HG02623 (cell line): ENCODE results near the gene IRF7.

Experiments used
- ATAC-seq: cut with Tn5 transposase; IDR thresholded peaks from one replicate; pipeline ENCODE4 v1.9.1; 2021; ENCODE audit warnings: moderate library complexity; ENCODE audit not compliant: unreplicated experiment

Gene IRF7

DNA sequence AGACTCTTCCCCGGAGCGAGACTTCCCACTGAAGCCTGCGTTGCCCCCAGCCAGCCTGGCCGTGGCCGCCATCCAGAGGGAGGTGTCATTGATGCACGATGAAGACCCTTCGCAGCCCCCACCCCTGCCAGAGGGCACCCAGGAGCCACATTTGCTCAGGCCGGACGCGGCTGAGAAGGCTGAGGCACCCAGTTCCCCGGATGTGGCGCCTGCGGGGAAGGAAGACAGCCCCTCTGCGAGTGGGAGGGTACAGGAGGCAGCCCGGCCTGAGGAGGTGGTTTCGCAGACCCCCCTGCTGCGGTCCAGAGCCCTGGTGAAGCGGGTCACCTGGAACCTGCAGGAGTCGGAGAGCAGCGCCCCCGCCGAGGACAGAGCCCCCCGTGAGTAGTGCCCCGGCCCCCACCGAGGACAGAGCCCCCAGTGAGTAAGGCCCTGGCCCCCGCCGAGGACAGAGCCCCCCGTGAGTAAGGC lies 6.4 kb downstream of the IRF7 start:
- no peak for ATAC-seq

DNA sequence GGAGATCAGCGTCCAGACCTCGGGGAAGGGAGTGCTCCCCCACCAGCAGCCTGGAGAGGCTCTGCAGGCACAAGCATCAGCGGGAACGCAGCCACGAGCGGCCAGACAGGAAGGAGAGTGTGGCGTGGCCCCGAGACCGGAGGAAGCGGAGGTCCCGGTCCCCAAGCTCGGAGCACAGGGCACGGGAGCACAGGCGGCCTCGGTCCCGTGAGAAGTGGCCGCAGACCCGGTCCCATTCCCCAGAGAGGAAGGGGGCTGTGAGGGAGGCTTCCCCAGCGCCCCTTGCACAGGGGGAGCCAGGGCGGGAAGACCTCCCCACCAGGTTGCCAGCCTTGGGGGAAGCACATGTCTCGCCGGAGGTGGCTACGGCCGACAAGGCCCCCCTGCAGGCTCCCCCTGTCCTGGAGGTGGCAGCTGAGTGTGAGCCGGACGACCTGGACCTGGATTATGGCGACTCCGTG lies 6.9 kb downstream of the IRF7 start:
- ATAC-seq = no peak

DNA sequence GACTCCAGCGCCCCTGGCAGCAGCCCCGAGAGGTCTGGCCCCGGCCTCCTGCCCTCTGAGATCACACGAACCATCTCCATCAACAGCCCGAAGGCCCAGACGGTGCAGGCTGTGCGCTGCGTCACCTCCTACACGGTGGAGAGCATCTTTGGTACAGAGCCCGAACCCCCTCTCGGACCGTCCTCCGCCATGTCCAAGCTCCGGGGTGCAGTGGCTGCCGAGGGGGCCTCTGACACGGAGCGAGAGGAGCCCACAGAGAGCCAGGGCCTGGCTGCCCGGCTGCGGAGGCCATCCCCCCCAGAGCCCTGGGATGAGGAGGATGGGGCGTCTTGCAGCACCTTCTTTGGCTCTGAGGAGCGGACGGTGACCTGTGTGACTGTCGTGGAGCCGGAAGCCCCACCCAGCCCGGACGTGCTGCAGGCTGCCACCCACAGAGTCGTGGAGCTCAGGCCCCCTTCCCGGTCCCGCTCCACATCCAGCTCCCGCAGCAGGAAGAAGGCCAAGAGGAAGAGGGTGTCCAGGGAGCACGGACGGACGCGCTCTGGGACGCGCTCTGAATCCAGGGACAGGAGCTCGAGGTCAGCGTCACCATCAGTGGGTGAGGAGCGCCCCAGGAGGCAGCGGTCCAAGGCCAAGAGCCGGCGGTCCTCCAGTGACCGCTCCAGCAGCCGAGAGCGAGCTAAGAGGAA lies 7.6 kb downstream of the IRF7 start:
- no peak for ATAC-seq

DNA sequence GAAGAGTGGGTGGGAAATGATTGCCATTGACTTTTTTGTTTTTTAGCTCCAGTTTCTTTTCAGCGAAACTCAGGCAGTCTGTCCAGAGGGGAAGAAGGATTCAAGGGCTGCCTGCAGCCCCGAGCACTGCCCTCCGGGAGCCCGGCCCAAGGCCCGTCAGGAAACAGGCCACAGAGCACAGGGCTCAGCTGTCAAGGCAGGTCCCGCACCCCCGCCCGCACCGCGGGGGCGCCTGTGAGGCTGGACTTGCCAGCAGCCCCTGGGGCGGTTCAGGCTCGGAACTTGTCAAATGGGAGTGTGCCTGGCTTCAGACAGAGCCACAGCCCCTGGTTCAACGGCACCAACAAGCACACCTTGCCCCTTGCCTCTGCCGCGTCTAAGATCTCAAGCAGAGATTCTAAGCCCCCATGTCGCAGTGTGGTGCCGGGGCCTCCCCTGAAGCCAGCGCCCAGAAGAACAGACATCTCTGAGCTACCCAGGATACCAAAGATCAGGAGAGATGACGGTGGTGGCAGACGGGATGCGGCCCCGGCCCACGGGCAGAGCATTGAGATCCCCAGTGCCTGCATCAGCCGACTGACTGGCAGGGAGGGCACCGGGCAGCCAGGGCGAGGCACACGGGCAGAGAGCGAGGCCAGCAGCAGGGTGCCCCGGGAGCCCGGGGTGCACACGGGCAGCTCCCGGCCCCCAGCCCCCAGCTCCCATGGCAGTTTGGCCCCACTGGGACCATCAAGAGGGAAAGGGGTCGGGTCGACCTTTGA lies 8.6 kb downstream of the IRF7 start:
- ATAC-seq = no peak

DNA sequence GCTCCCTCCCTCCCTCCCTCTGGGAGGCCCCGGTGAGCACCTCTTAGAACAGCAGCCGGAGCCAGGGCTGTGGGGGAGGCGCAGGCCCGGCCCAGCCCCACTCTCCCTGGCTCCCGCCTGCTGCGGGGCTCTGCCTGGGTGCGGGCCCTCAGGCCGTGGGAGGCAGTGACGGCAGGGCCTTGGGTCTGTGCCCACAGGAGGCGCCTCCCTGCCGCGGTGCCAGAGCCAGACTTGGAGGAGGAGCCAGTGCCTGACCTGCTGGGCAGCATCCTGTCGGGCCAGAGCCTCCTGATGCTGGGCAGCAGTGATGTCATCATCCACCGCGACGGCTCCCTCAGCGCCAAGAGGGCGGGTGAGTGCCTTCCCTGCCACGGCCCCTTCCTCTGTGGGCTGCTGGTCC lies 9.5 kb downstream of the IRF7 start:
- no peak for ATAC-seq

DNA sequence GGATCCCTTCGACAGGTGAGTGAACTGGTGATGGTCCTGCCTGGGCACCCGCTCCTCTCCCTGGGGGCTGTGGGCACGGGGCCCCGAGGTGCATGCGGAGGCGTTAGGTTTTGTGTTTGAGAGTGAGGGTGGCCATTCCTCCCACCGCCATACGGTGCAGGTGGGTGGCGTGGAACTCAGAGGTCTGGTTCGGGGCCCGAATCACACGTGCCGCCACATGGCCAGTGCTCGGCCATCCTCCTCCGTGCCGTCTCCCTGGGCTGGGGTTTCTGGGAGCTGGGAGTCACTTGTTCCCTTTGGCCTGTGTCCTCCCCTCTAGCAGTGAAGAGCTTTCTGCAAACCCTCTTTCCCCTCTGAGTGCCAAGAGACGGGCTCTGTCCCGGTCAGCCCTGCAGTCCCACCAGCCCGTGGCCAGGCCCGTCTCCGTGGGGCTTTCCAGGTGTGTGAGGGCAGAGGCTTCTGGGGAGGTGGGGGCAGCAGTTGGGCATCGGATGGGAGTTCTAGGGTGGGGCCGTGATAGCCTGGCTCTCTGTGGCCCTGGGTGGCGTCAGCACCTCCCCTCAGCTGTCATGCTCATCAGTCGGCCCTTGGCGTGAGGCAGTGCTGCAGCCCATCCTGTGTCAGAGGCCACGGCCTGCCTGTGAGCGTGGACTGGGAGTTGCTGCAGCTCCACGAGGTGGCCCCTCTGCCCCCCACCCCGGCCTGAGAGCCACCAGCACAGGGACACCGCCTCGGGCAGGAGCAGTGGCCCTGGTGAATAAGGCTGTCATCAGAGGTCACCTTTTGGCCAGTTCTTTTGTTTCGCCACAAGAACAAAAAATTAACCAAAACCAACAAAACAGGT lies 10.2 kb downstream of the IRF7 start:
- ATAC-seq = no peak

DNA sequence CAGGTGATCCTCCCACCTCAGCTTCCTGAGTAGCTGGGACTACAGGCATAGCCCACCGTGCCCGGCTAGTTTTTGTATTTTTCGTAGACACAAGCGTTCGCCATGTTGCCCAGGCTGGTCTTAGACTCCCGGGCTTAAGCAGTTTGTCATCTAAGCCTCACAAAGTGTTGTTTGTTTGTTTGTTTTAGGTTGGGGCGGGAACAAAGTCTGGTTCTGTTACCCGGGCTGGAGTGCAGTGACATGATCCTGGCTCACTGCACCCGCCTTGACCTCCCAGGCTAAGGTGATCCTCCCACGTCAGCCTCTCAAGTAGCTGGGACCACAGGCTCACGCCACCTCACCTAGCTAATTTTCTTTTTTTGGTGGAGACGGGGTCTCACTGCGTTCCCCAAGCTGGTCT lies 12.6 kb downstream of the IRF7 start:
- ATAC-seq = no peak

DNA sequence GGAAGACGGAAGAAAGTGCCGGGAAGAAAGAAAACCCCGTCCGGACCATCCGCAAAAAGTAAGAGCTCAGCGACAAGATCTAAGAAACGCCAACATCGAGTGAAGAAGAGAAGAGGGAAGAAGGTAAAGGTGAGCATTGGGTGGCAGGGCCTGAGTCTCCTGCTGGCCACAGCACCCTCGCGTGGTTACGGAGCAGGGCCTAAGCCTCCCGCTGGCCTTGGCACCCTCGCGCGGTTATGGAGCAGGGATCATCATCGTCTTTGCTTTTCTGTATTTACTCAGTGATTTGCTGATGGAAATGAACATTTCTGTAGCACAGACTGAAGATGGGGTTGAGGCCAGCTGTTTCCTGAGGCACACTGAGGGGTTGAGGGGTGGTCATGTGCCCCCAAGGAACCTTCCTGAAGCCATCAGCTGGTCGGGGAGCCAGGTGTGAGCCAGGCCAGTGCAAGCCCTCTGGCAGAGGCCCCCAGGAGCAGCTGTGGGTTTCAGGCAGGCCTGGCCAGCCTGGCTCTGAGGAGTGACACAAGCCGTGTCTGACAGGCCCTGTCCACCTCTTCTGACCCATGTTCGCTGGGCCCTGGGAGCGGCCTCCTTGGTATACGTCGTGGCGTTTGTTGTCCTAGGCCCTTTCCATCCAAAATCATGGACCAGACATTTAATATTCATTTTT lies 14.0 kb downstream of the IRF7 start:
- ATAC-seq = no peak

DNA sequence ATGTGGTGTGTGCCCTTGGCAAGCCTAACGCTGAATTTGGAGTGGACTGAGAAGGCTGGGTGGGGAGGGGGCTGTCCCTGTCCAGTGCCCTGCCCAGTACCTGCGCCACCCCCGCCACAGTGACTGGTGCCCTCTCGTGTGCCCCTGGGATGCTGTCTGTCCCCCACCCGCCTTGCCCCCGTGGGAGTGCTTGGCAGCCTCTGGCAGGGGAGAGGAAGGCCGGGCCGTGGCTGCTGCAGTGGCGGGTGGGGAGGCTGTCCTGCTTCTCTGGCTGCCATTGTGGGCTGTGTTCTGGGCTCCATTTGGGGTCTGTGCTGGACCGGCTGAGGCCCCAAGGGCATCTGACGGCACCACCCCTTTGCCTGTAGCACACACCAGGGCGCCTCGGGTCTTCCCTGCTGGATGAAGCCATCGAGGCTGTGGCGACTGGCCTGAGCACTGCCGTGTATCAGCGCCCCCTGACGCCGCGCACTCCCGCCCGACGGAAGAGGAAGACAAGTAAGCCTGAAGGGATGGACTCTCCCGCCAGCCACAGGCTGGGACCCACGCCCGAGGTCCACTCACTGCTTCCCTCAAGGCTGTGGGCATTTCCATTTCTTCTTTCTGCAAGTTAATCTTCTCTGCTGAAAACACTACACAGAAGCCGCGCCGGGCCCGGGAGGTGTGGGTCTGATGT lies 17.6 kb downstream of the IRF7 start:
- no peak for ATAC-seq

DNA sequence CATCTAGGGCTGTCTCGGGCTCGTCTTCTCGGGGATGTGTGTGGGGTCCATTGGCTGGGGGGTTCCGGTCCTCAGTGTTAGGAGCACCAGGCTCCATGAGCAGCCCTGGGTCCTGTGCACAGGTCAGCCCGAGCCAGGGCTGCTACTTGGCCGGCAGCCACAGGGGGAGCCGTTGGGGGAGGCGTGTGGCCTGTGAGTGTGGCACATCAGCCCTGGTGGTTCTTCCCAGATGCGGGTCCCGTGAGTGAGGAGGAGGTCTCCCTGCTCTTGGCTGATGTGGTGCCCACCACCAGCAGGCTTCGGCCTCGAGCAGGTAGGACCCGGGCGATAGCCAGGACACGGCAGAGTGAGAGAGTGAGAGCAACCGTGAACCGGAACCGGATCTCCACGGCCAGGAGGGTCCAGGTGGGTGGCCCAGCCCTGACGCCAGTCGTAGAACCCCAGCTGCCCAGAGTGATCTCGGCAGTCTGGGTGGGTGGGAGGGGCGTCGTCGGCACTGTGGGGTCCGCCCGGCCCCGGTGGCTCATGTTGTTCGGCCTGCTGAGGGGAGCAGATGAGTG lies 18.5 kb downstream of the IRF7 start:
- ATAC-seq = no peak

DNA sequence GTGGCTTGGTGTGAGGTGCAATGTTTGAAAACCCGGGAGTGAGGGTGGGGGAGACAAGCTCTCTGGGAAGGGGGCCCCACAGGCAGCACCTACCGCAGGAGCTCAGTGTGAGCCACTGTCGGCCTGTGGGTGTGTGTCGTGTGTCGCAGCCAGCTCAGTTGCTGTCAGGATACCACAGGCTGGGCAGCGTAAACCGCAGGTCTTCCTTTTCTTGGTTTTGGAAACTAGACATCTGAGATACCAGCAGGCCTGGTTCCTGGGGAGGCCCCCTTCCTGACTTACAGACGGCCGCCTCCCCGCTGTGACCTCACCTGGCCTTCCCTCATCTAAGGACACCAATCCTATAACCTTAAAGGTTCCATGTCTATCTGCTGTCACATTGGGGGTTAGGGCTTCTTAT lies 19.4 kb downstream of the IRF7 start:
- no peak for ATAC-seq

DNA sequence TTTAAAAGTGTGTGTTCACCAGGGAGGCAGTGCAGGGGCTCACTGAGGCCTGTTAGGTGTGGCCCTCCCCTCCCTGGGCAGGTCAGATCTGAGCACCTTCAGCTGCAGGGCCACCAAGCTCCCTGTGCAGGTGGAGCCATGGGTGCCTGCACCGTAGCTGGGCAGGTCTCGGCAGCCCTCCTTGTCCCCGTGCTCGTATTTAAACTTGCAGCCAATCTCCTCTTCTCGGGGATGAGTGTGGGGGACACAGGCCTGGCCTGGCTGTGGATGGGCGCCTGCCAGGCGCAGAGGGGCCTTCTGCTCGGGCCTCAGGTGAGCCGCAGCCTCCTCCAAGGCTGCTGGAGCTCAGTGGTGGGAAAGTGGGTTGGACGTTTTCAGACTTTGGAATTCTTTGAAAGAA lies 20.4 kb downstream of the IRF7 start:
- no peak for ATAC-seq

DNA sequence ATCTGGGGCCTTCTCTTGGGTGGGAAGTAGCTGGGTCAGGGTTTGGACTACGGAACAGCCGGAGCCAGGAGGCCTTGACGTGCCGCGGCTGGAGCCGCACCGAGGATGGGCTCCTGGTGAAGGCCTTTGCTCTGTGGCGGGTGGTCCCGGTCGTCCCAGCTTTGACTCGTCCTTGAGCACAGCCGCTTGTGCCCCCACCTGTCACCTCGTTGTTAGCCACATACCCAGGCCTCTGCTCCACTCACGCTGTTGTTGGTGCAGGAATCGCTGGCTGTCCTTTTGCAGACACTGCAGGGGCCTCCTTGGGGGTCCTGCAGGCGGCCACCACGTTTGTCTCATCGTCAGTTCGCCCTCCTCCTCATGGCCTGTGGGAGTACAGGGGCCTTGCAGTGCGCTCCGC lies 22.4 kb downstream of the IRF7 start:
- ATAC-seq = no peak

DNA sequence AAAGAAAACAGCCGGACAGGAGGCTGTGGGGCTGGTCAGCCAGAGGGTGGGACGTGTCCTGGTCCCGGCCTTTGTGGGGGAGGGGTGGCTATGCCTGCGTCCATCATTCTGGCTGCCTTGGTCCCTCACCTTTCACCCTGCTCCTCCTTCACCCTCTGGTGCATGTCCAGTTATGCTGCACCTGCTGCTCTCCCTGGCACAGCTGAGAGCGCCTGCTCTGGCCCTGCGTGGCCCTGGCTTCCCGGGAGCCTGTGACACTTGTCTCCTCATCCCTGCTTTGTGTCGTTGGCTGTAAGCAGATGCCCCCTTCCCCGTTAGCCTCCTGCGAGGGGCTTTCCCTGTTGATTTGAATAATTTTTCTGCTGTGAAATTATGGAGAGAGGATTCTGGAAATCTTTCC lies 22.8 kb downstream of the IRF7 start:
- no peak for ATAC-seq

DNA sequence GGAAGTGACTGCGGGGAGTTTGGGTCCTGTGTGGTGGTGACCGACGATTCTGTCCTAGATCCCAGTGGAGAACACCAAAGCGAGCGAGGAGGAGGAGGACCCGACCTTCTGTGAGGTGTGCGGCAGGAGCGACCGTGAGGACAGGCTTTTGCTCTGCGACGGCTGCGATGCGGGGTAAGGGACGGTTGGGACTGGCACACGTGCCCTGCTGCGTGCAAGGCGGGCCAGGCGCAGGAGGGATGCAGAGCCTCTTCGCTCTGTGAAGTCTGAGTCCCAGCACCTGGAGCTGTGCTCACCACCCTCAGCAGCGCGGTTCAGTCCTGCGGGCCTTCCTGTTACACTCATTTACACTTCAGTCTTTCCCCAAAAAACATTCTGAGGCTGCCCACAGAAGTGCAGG lies 23.2 kb downstream of the IRF7 start:
- no peak for ATAC-seq

DNA sequence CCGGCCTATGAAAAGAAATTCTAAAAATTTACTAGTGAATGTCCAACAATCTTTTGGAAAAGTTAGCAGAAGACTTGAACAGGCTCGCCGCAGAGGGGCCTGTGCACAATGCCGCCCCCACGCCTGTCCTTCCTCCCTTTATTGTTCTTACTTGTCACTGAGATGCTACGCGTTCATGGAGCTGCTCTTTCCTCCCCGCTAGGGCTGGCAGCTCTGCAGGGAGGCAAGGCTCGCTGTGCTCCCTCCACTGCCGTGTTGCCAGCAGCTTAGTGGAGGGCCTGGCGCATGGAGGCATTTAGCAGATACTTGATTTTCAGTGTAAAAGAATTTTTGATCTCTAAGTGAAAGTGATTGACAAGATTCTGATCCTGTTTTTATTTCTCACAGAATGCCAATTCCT lies 24.8 kb downstream of the IRF7 start:
- ATAC-seq = no peak

DNA sequence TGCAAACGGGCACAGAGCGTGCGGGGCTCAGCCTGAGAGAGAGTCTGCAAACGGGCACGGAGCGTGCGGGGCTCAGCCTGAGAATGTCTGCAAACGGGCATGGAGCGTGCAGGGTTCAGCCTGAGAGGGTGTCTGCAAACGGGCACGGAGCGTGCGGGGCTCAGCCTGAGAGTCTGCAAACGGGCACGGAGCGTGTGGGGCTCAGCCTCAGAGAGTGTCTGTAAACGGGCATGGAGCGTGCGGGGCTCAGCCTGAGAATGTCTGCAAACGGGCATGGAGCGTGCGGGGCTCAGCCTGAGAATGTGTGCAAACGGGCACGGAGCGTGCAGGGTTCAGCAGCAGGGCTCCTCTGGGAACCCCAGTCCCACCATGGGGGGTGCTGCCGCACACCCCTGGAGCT lies 26.0 kb downstream of the IRF7 start:
- ATAC-seq = no peak

DNA sequence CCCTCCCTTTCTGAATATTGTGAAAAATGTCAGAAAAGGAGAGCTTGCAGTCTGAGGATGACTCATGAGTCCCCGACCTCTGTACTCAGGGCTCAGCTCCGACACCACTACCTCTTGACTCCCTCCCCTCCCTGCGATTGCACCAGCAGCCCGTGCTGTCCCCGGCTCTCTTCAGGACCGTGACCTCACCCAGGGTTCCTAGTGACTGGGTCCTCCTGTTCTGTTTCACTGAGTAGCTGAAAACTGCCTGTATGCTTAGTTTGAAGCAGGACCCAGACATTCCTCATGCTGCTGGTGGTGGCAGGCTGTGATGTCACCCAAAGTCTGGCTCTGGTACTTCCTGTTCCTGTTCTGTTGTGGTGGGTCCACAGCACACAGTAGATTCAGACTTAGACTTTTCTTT lies 27.8 kb downstream of the IRF7 start:
- ATAC-seq = no peak

DNA sequence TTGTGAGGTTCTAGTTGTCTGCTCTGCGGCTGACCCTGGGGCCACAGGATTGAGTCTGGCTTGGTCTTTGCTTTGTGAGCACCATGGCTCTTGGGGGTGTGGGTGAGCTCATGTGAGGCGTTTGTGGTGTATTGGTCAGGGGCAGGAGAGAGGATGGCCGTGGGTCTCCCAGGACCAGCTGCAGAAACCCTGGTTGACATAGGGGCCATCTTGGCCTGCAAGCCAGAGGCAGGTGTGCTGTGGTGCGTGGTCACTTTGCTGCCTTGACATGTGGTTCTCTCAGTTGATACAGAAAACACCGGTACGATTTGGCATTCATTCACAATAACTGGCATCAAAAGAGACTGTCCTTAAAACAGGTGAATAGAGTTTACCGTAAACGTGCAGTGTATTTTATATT lies 28.2 kb downstream of the IRF7 start:
- no peak for ATAC-seq
